Bronchial epithelial cell (primary cell): Measurements from ENCODE around the gene TRAIP. TPM values are rescaled to one million over a fixed set of nuclear protein-coding genes. Genes with fewer than 3 reads are reported as not detected.
A peak's percentile ranks its signal among the peaks of the same experiment; 100 is the strongest.
"Not testable (repeated sequence)": the region's sequence is repeated elsewhere in the genome, so short reads cannot be mapped to it uniquely, and the experiment has no call there.

ENCODE experiments used
- DNase-seq: peaks from one replicate; pipeline ENCODE4 v3.0.0-alpha.2; 2010; ENCODE audit warnings: low read depth
- FAIRE-seq: peaks from 2 replicates; lab custom pipeline; 2011; peaks lifted over from hg19 to GRCh38; lab: Jason Lieb, UNC
- H3K27me3 ChIP-seq: 2 replicates; pipeline ENCODE4 v1.5.1; 2011; ENCODE audit warnings: low read length; ENCODE audit not compliant: control insufficient read depth, insufficient read depth
- H3K36me3 ChIP-seq: 2 replicates; pipeline ENCODE4 v1.5.1; 2011; ENCODE audit warnings: low read length; ENCODE audit not compliant: control insufficient read depth, insufficient read depth
- H3K4me3 ChIP-seq: 2 replicates; pipeline ENCODE4 v1.5.1; 2011; ENCODE audit warnings: mild to moderate bottlenecking, low read depth, low read length, control low read depth
- CTCF ChIP-seq: IDR thresholded peaks from 2 replicates; pipeline ENCODE4 v1.5.1; 2011; ENCODE audit warnings: mild to moderate bottlenecking, moderate library complexity, low read length, control low read depth, inconsistent platforms; ENCODE audit not compliant: insufficient read depth, severe bottlenecking
- total RNA-seq: library from RNA; depleted of rRNA; stranded (reverse); fragments of >200 nt; gene quantifications from 2 replicates; pipeline ENCODE4 v1.2.1, GENCODE V29; 2014

TRAIP gene
- total RNA-seq, 1 donor from 2014 or later: 0.79 TPM

GRCh38 chr3:49831341-49831740, 25.0 kb downstream of the TRAIP start:
- no peak for FAIRE-seq
- no peak for TF ChIP-seq CTCF
- Histone ChIP-seq H3K36me3 (no peaks in the 10 kb centered on the region), H3K4me3 (no peak overlapping the region), H3K27me3 (no peaks in the 10 kb centered on the region)
- DNase-seq: no peak

- no peak for FAIRE-seq
- Histone ChIP-seq H3K36me3 (no peaks in the 10 kb centered on the region), H3K27me3 (no peaks in the 10 kb centered on the region), H3K4me3 (no peak overlapping the region)
- DNase-seq: no peak
- TF ChIP-seq CTCF: no peak
These were observed 30.3 kb downstream of the TRAIP start for GRCh38 chr3:49826016-49826415.

GRCh38 chr3:49823131-49823530, 33.2 kb downstream of the TRAIP start:
- not testable (repeated sequence) for H3K4me3 ChIP-seq, H3K27me3 ChIP-seq, DNase-seq, FAIRE-seq, H3K36me3 ChIP-seq

GRCh38 chr3:49813497-49814174, 42.7 kb downstream of the TRAIP start, which contains the start of gene UBA7:
UBA7 (minus strand) TSS chr3:49813953; CDS start chr3:49813787, 166 bp downstream.
- peak; percentile 39 for DNase-seq
- FAIRE-seq: no peak
- no peak for TF ChIP-seq CTCF
- peak within 1 kb of the TSS; percentile 27 for H3K4me3 ChIP-seq
- H3K36me3 ChIP-seq: no peaks in the 10 kb centered on the region
- no peaks in the 10 kb centered on the region for H3K27me3 ChIP-seq

- no peak for TF ChIP-seq CTCF
- FAIRE-seq: no peak
- no peaks in the 10 kb centered on the region for H3K36me3 ChIP-seq
- no peak for DNase-seq
- peak overlapping the region; percentile 27 for H3K4me3 ChIP-seq
- H3K27me3 ChIP-seq: no peaks in the 10 kb centered on the region
These were observed 43.4 kb downstream of the TRAIP start for GRCh38 chr3:49812916-49813496.

GRCh38 chr3:49807431-49808114, 48.8 kb downstream of the TRAIP start:
- TF ChIP-seq CTCF: no peak
- FAIRE-seq (no peak), DNase-seq (peak; percentile 77)
- Histone ChIP-seq H3K27me3 (no peaks in the 10 kb centered on the region), H3K36me3 (peaks cover 5% of the 10 kb centered on the region), H3K4me3 (no peak overlapping the region)
